SK-N-SH (cell line): Measurements from ENCODE around the gene SLAMF6. TPM values are rescaled to one million over a fixed set of nuclear protein-coding genes. Genes with fewer than 3 reads are reported as not detected.
"Not testable (repeated sequence)": the region's sequence is repeated elsewhere in the genome, so short reads cannot be mapped to it uniquely, and the experiment has no call there.

ENCODE experiments used
- CTCF ChIA-PET: fragments of 300-600, 350-600 bp; formaldehyde crosslinking; extraction: SDS; loops from one replicate; lab custom pipeline; 2021; lab: Yijun Ruan, JAX
- POLR2A ChIA-PET: fragments of 350-600 bp; sonication (Branson Sonifier 250); formaldehyde crosslinking; extraction: SDS; loops from one replicate; lab custom pipeline; 2020; ENCODE audit warnings: antibody characterized with exemption, inconsistent platforms; lab: Yijun Ruan, JAX
- DNase-seq: peaks from one replicate; pipeline ENCODE4 v3.0.0; 2012
- H2AFZ ChIP-seq: fragments of 200-600 bp; sonication (generic); 2 replicates; pipeline ENCODE4 v1.8.1; 2016; ENCODE audit warnings: antibody characterized with exemption, mild to moderate bottlenecking, low read depth
- H3F3A ChIP-seq: fragments of 200-600 bp; sonication (generic); replicated peaks from 2 replicates; pipeline ENCODE3; 2016; ENCODE audit warnings: antibody characterized with exemption, mild to moderate bottlenecking; ENCODE audit not compliant: insufficient read depth
- H3K27ac ChIP-seq, 2 experiments: fragments of 200-500 bp in 1 of 2; fragments of 200-600 bp in 1 of 2; sonication (Bioruptor generic) in 1 of 2; sonication (generic), shearing (Covaris generic) in 1 of 2; 2 replicates each; pipeline versions ENCODE4 v1.5.1 to v1.6.1; 2014 to 2016; ENCODE audit warnings: low read depth in 2 of 2, inconsistent platforms in 1 of 2, low read length in 1 of 2, mild to moderate bottlenecking in 1 of 2, mixed read lengths in 1 of 2
- H3K27me3 ChIP-seq: fragments of 200-600 bp; sonication (generic), shearing (Covaris generic); 2 replicates; pipeline ENCODE4 v1.6.1; 2016; ENCODE audit warnings: mixed run types; ENCODE audit not compliant: insufficient read depth
- H3K36me3 ChIP-seq, 2 experiments: fragments of 200-500 bp in 1 of 2; fragments of 200-600 bp in 1 of 2; sonication (Bioruptor generic) in 1 of 2; sonication (generic) in 1 of 2; replicated peaks in 1 of 2; 2 replicates each; pipeline versions ENCODE3 to v1.5.1; 2014 to 2016; ENCODE audit warnings: low read length in 1 of 2, mild to moderate bottlenecking in 1 of 2; ENCODE audit not compliant: insufficient read depth in 2 of 2, control insufficient read depth in 1 of 2
- H3K4me1 ChIP-seq, 2 experiments: fragments of 200-500 bp in 1 of 2; fragments of 200-600 bp in 1 of 2; sonication (Bioruptor generic) in 1 of 2; sonication (generic), shearing (Covaris generic) in 1 of 2; 2 replicates each; pipeline versions ENCODE4 v1.5.1 to v1.6.1; 2014 to 2016; ENCODE audit warnings: low read depth in 1 of 2, low read length in 1 of 2, mixed run types in 1 of 2; ENCODE audit not compliant: insufficient read depth in 2 of 2, control insufficient read depth in 1 of 2
- H3K4me2 ChIP-seq: fragments of 200-600 bp; sonication (generic), shearing (Covaris generic); 2 replicates; pipeline ENCODE4 v1.6.1; 2017; ENCODE audit warnings: mixed run types
- H3K4me3 ChIP-seq, 2 experiments: fragments of 200-500 bp in 1 of 2; fragments of 200-600 bp in 1 of 2; sonication (Bioruptor generic) in 1 of 2; sonication (generic), shearing (Covaris generic) in 1 of 2; 2 replicates each; pipeline versions ENCODE4 v1.5.1 to v1.8.1; 2014 to 2016; ENCODE audit warnings: low read depth in 2 of 2, inconsistent platforms in 1 of 2, low read length in 1 of 2, mild to moderate bottlenecking in 1 of 2, mixed read lengths in 1 of 2, moderate library complexity in 1 of 2
- H3K79me2 ChIP-seq: fragments of 200-600 bp; sonication (generic); 2 replicates; pipeline ENCODE4 v1.8.1; 2017; ENCODE audit warnings: mild to moderate bottlenecking; ENCODE audit not compliant: insufficient read depth
- H3K9ac ChIP-seq: fragments of 200-600 bp; sonication (generic); 2 replicates; pipeline ENCODE4 v1.6.1; 2017; ENCODE audit warnings: mixed run types
- H3K9me2 ChIP-seq: fragments of 200-600 bp; sonication (generic); 2 replicates; pipeline ENCODE4 v1.6.1; 2017; ENCODE audit warnings: mixed run types
- H3K9me3 ChIP-seq: fragments of 200-600 bp; sonication (generic); 2 replicates; pipeline ENCODE4 v1.6.1; 2017; ENCODE audit warnings: mixed run types, mild to moderate bottlenecking, moderate library complexity
- H4K20me1 ChIP-seq: fragments of 200-600 bp; sonication (generic); 2 replicates; pipeline ENCODE4 v1.6.1; 2017; ENCODE audit warnings: mild to moderate bottlenecking, mixed run types; ENCODE audit not compliant: insufficient read depth
- ELF1 ChIP-seq: IDR thresholded peaks from 2 replicates; pipeline ENCODE4 v1.4.0; 2012
- POLR2AphosphoS5 ChIP-seq: IDR thresholded peaks from 2 replicates; pipeline ENCODE4 v1.6.1; 2012; ENCODE audit warnings: low read depth, low read length
- RCOR1 ChIP-seq: fragments of 150-350 bp; IDR thresholded peaks from 2 replicates; pipeline ENCODE4 v1.6.1; 2017; ENCODE audit warnings: antibody characterized with exemption, low read length
- RXRA ChIP-seq: IDR thresholded peaks from 2 replicates; pipeline ENCODE4 v1.4.0; 2012; ENCODE audit warnings: low read depth, mild to moderate bottlenecking, borderline replicate concordance
- SMC3 ChIP-seq: IDR thresholded peaks from 2 replicates; pipeline ENCODE4 v1.6.1; 2012; ENCODE audit warnings: low read depth, low read length, improper control_type of control experiment
- TCF12 ChIP-seq: IDR thresholded peaks from 2 replicates; pipeline ENCODE4 v1.4.0; 2012
- YY1 ChIP-seq: IDR thresholded peaks from 2 replicates; pipeline ENCODE4 v1.4.0; 2012; ENCODE audit warnings: low read depth, mild to moderate bottlenecking
- WGBS: methylation state at CpG from one replicate; pipeline ENCODE4 v1.1.6; 2017; ENCODE audit warnings: low lambda C conversion rate; 5-methylcytosine and 5-hydroxymethylcytosine counted together
- polyA plus RNA-seq, 3 experiments: library from polyadenylated mRNA; depleted of rRNA; stranded (reverse); fragments of >200 nt; gene quantifications; 2 replicates each; pipeline ENCODE4 v1.2.3, GENCODE V29; 2012
- TF ChIP-seq, protein P1 (sequence below): IDR thresholded peaks from 2 replicates; pipeline ENCODE4 v1.6.1; 2012; ENCODE audit warnings: mild to moderate bottlenecking, low read depth, low read length, moderate library complexity
- TF ChIP-seq, protein P2 (sequence below): IDR thresholded peaks from 2 replicates; pipeline ENCODE4 v1.4.0; 2012; ENCODE audit warnings: low read depth, borderline replicate concordance

SLAMF6 gene
- polyA plus RNA-seq, 1 of the 3 experiments (the other 2 are of a cell fraction) = not detected

DNA sequence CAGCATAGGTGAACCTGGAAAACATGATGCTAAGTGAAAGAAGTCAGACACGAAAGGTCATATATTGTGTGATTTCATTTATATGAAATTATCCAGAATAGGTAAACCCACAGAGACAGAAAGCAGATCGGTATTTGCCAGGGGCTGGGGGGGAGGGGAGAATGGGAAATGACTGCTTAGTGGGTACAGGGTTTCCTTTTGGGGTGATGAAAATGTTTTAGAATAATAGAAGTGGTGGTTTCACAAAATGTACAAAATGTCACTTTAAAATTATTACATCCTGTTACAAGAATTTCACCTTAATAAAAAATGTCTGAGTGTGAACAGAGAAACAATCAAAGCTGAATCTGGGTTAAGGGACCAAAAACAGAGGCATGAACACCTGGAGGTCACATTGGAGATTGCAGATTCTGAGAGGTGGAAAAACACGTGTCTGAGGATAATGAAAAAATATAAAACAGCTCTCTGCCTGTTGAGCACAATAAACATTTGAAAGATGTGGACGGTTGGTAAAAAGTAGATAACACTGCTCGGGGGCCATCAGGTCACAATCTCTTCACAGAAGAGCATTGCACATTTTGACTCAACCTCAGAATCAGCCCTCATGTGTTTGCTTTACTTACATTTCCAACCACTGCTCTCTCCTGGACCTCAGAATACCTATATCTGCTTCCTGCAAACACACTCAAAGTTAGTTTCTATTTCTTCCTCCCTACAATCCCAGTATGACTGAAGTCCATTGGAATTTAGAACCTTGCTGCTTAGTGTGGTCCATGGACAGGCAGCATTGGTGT, 3.2 kb downstream of the SLAMF6 start:
- Histone ChIP-seq H3K4me1 (no peaks in the 10 kb centered on the region; a peak in 1 of 4 replicates), H3K9me3 (no peaks in the 10 kb centered on the region), H3K4me2 (0 out of 2 replicates have a peak overlapping the region, but pooled peaks have one; percentile 44), H3K4me3 (0 out of 4 replicates have a peak overlapping the region, but pooled peaks of 1 of the 2 experiments have one; percentile 26), H2AFZ (no peak overlapping the region), H3K9me2 (no peaks in the 10 kb centered on the region), H4K20me1 (no peaks in the 10 kb centered on the region), H3K9ac (no peak overlapping the region), H3K36me3 (no peaks in the 10 kb centered on the region), H3K27ac (no peak overlapping the region), H3K79me2 (no peaks in the 10 kb centered on the region), H3K27me3 (peaks cover 4% of the 10 kb centered on the region; the same call in 1 of the 2 replicates), H3F3A (no peaks in the 10 kb centered on the region)
- TF ChIP-seq ELF1 (no peak), RXRA (no peak), YY1 (no peak), RCOR1 (no peak), SMC3 (no peak), TCF12 (no peak), POLR2AphosphoS5 (no peak)
- TF ChIP-seq, protein P1, sequence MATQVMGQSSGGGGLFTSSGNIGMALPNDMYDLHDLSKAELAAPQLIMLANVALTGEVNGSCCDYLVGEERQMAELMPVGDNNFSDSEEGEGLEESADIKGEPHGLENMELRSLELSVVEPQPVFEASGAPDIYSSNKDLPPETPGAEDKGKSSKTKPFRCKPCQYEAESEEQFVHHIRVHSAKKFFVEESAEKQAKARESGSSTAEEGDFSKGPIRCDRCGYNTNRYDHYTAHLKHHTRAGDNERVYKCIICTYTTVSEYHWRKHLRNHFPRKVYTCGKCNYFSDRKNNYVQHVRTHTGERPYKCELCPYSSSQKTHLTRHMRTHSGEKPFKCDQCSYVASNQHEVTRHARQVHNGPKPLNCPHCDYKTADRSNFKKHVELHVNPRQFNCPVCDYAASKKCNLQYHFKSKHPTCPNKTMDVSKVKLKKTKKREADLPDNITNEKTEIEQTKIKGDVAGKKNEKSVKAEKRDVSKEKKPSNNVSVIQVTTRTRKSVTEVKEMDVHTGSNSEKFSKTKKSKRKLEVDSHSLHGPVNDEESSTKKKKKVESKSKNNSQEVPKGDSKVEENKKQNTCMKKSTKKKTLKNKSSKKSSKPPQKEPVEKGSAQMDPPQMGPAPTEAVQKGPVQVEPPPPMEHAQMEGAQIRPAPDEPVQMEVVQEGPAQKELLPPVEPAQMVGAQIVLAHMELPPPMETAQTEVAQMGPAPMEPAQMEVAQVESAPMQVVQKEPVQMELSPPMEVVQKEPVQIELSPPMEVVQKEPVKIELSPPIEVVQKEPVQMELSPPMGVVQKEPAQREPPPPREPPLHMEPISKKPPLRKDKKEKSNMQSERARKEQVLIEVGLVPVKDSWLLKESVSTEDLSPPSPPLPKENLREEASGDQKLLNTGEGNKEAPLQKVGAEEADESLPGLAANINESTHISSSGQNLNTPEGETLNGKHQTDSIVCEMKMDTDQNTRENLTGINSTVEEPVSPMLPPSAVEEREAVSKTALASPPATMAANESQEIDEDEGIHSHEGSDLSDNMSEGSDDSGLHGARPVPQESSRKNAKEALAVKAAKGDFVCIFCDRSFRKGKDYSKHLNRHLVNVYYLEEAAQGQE = no peak
- TF ChIP-seq, protein P2, sequence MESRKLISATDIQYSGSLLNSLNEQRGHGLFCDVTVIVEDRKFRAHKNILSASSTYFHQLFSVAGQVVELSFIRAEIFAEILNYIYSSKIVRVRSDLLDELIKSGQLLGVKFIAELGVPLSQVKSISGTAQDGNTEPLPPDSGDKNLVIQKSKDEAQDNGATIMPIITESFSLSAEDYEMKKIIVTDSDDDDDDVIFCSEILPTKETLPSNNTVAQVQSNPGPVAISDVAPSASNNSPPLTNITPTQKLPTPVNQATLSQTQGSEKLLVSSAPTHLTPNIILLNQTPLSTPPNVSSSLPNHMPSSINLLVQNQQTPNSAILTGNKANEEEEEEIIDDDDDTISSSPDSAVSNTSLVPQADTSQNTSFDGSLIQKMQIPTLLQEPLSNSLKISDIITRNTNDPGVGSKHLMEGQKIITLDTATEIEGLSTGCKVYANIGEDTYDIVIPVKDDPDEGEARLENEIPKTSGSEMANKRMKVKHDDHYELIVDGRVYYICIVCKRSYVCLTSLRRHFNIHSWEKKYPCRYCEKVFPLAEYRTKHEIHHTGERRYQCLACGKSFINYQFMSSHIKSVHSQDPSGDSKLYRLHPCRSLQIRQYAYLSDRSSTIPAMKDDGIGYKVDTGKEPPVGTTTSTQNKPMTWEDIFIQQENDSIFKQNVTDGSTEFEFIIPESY = no peak
- DNase-seq = no peak
- ChIA-PET CTCF (no interaction called here), POLR2A (no interaction called here)
- WGBS = 7% methylated on average over 5 of the region's 5 CpGs

DNA sequence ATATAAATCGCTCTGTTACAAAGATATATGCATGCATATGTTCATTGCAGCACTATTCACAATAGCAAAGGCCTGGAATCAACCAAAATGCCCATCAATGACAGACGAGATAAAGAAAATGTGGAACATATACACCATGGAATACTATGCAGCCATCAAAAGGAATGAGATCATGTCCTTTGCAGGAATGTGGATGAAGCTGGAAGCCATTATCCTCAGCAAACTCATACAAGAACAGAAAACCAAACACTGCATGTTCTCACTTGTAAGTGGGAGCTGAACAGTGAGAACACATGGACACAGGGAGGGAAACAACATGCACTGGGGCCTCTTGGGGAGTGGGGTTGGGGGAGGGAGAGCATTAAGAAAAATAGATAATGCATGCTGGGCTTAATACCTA, 5.5 kb downstream of the SLAMF6 start:
- DNase-seq, H4K20me1 ChIP-seq, H3K79me2 ChIP-seq, H3K27ac ChIP-seq, H3K4me2 ChIP-seq, H3K36me3 ChIP-seq, H3F3A ChIP-seq, H3K4me1 ChIP-seq, H3K27me3 ChIP-seq, H3K9ac ChIP-seq, H3K9me3 ChIP-seq, POLR2A ChIA-PET, H3K4me3 ChIP-seq, H3K9me2 ChIP-seq, CTCF ChIA-PET, H2AFZ ChIP-seq: not testable (repeated sequence)
- 5% methylated on average over 2 of the region's 2 CpGs for WGBS

DNA sequence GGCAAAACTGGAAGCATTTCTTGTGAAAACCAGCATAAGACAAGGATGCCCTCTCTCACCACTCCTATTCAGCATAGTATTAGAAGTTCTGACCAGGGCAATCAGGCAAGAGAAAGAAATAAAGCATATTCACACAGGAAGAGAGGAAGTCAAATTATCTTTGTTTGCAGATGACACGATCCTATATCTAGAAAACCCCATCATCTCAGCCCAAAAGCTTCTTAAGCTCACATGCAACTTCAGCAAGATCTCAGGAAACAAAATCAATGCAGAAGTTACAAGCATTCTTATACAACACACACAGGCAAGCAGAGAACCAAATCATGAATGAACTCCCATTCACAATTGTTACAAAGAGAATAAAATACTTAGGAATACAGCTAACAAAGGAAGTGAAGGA, 7.1 kb downstream of the SLAMF6 start:
- WGBS = 7% methylated on average over 1 of the region's 1 CpG
- H3K9me3 ChIP-seq, H3K79me2 ChIP-seq, CTCF ChIA-PET, H3K4me2 ChIP-seq, H3K27ac ChIP-seq, POLR2A ChIA-PET, DNase-seq, H3K4me1 ChIP-seq, H3K9ac ChIP-seq, H3K27me3 ChIP-seq, H3K4me3 ChIP-seq, H3K9me2 ChIP-seq, H3F3A ChIP-seq, H3K36me3 ChIP-seq, H4K20me1 ChIP-seq: not testable (repeated sequence)
- peak overlapping the region; percentile 1; the same call in 1 of the 2 replicates for H2AFZ ChIP-seq
